Endothelial cell of umbilical vein (primary cell): Measurements from ENCODE around the gene CD40.

Source experiments
- CTCF ChIP-seq, 2 donors: IDR thresholded peaks; 1 replicate in 1 of 2; 2 replicates in 1 of 2; pipeline ENCODE4 v1.5.1; 2011; ENCODE audit warnings: low read length in 2 of 2, mild to moderate bottlenecking in 2 of 2, moderate library complexity in 2 of 2, control low read depth in 1 of 2, inconsistent platforms in 1 of 2, low read depth in 1 of 2; ENCODE audit not compliant: insufficient read depth in 1 of 2; ENCODE audit errors: extremely low read depth in 1 of 2
- EZH2 ChIP-seq: IDR thresholded peaks from 2 replicates; pipeline ENCODE4 v1.6.1; 2012; ENCODE audit warnings: borderline replicate concordance, low read depth, mild to moderate bottlenecking, moderate library complexity, low read length, inconsistent platforms; ENCODE audit not compliant: severe bottlenecking
- JUN ChIP-seq: IDR thresholded peaks from 2 replicates; pipeline ENCODE4 v1.6.1; 2011; ENCODE audit warnings: borderline replicate concordance, low read depth; ENCODE audit not compliant: insufficient read length, insufficient read depth
- MYC ChIP-seq: IDR thresholded peaks from one replicate; pipeline ENCODE4 v1.6.1; 2011; ENCODE audit warnings: mild to moderate bottlenecking, low read depth, low read length
- POLR2A ChIP-seq: IDR thresholded peaks from 2 replicates; pipeline ENCODE4 v1.6.1; 2012; ENCODE audit warnings: low read depth, mild to moderate bottlenecking, control low read depth, low read length
- POLR2AphosphoS5 ChIP-seq: IDR thresholded peaks from 2 replicates; pipeline ENCODE4 v1.6.1; 2012; ENCODE audit warnings: low read depth, mild to moderate bottlenecking, control low read depth, low read length, moderate library complexity; ENCODE audit not compliant: insufficient read depth

- TF ChIP-seq MYC = no peak
- no peak for TF ChIP-seq EZH2
- no peak for TF ChIP-seq CTCF (IDR thresholded peaks at IDR 0.05; ENCODE audit: extremely low read depth in 1 of 2, insufficient read depth in 1 of 2, low read depth in 1 of 2, low read length in 2 of 2)
- TF ChIP-seq POLR2AphosphoS5 = no peak
- TF ChIP-seq POLR2A = no peak
- no peak for TF ChIP-seq JUN
Observed at GRCh38 chr20:46121184-46121930, 3.2 kb downstream of the CD40 start.
